Keratinocyte (primary cell): ENCODE measurements around the gene MYBPH. TPM values are rescaled to one million over a fixed set of nuclear protein-coding genes. Genes with fewer than 3 reads are reported as not detected.
A peak's percentile ranks its signal among the peaks of the same experiment; 100 is the strongest.

Experiments
- DNase-seq: peaks from one replicate; pipeline ENCODE4 v3.0.0-alpha.2; 2011; ENCODE audit warnings: low read depth, missing footprints, low spot score
- FAIRE-seq: peaks from 2 replicates; lab custom pipeline; 2011; peaks lifted over from hg19 to GRCh38; lab: Jason Lieb, UNC
- H2AFZ ChIP-seq: 2 replicates; pipeline ENCODE4 v1.6.0; 2012; ENCODE audit warnings: low read length, control low read depth, inconsistent platforms; ENCODE audit not compliant: control insufficient read depth
- H3K27ac ChIP-seq: 2 replicates; pipeline ENCODE4 v1.5.1; 2011; ENCODE audit warnings: low read length; ENCODE audit not compliant: control insufficient read depth, insufficient read depth
- H3K27me3 ChIP-seq: 3 replicates; pipeline ENCODE4 v1.6.0; 2011; ENCODE audit warnings: low read length; ENCODE audit not compliant: control insufficient read depth, insufficient read depth; ENCODE audit errors: extremely low read depth
- H3K36me3 ChIP-seq, 2 experiments: 2 replicates in 1 of 2; 3 replicates in 1 of 2; pipeline ENCODE4 v1.5.1; 2011; ENCODE audit warnings: low read length in 2 of 2, mild to moderate bottlenecking in 1 of 2; ENCODE audit not compliant: control insufficient read depth in 2 of 2, insufficient read depth in 2 of 2; ENCODE audit errors: extremely low read depth in 1 of 2
- H3K4me1 ChIP-seq: 3 replicates; pipeline ENCODE4 v1.5.1; 2011; ENCODE audit warnings: low read length; ENCODE audit not compliant: control insufficient read depth, insufficient read depth; ENCODE audit errors: extremely low read depth
- H3K4me2 ChIP-seq: 3 replicates; pipeline ENCODE4 v1.6.0; 2011; ENCODE audit warnings: low read depth, low read length; ENCODE audit not compliant: control insufficient read depth, insufficient read depth; ENCODE audit errors: extremely low read depth
- H3K4me3 ChIP-seq, 3 experiments: fragments of 200-600 bp in 1 of 3; sonication (generic) in 1 of 3; 2 replicates in 2 of 3; 3 replicates in 1 of 3; pipeline ENCODE4 v1.5.1; 2011 to 2016; ENCODE audit warnings: low read length in 3 of 3, mild to moderate bottlenecking in 3 of 3, control low read depth in 2 of 3, inconsistent platforms in 1 of 3, low read depth in 1 of 3, mixed read lengths in 1 of 3, mixed run types in 1 of 3, moderate library complexity in 1 of 3; ENCODE audit not compliant: control insufficient read depth in 2 of 3, insufficient read depth in 2 of 3; ENCODE audit errors: extremely low read depth in 1 of 3
- H3K79me2 ChIP-seq: 2 replicates; pipeline ENCODE4 v1.6.0; 2012; ENCODE audit warnings: low read length; ENCODE audit not compliant: control insufficient read depth, insufficient read depth
- H3K9ac ChIP-seq: 3 replicates; pipeline ENCODE4 v1.6.0; 2011; ENCODE audit warnings: low read length; ENCODE audit not compliant: control insufficient read depth, insufficient read depth; ENCODE audit errors: extremely low read depth
- H3K9me1 ChIP-seq: 3 replicates; pipeline ENCODE4 v1.6.0; 2011; ENCODE audit warnings: low read length; ENCODE audit not compliant: control insufficient read depth, insufficient read depth; ENCODE audit errors: extremely low read depth
- H3K9me3 ChIP-seq: 2 replicates; pipeline ENCODE4 v1.5.1; 2012; ENCODE audit warnings: low read depth, low read length; ENCODE audit not compliant: control insufficient read depth
- H4K20me1 ChIP-seq: 3 replicates; pipeline ENCODE4 v1.6.0; 2011; ENCODE audit warnings: low read length; ENCODE audit not compliant: control insufficient read depth, insufficient read depth; ENCODE audit errors: extremely low read depth
- CTCF ChIP-seq, 3 experiments: IDR thresholded peaks in 1 of 3; conservative IDR thresholded peaks in 1 of 3; optimal IDR thresholded peaks in 1 of 3; 2 replicates in 2 of 3; 3 replicates in 1 of 3; pipeline versions ENCODE3 to v1.5.1; 2011; ENCODE audit warnings: low read length in 3 of 3, mild to moderate bottlenecking in 3 of 3, moderate library complexity in 2 of 3, control low read depth in 1 of 3, inconsistent platforms in 1 of 3; ENCODE audit not compliant: insufficient read depth in 2 of 3; ENCODE audit errors: extremely low read depth in 1 of 3
- EZH2 ChIP-seq: IDR thresholded peaks from one replicate; pipeline ENCODE4 v1.6.1; 2012; ENCODE audit warnings: inconsistent platforms, mild to moderate bottlenecking, low read length, moderate library complexity
- dilution Hi-C: fragments of 300-500 bp; cut with MboI; formaldehyde crosslinking; loops from one replicate; pipeline ENCODE4 v1.7.0; 2020; ENCODE audit warnings: low sequenced_read_pairs; ENCODE audit not compliant: extremely low pct_ligation_motif_present
- polyA plus RNA-seq, 5 experiments: library from polyadenylated mRNA; depleted of rRNA in 3 of 5; stranded (reverse) in 3 of 5; stranded (forward) in 1 of 5; unstranded in 1 of 5; fragments of >200 nt; gene quantifications; 1 replicate in 1 of 5; 2 replicates in 3 of 5; 3 replicates in 1 of 5; pipeline versions ENCODE4 v1.2.1 to v1.2.3, GENCODE V29; 2011 to 2012; ENCODE audit warnings: missing spikeins in 2 of 5, low read depth in 1 of 5, low replicate concordance in 1 of 5

The MYBPH gene
- polyA plus RNA-seq, 1 donor (not counting 4 experiments of a cell fraction or from before 2014, with no cell fraction given), result not detected

DNA sequence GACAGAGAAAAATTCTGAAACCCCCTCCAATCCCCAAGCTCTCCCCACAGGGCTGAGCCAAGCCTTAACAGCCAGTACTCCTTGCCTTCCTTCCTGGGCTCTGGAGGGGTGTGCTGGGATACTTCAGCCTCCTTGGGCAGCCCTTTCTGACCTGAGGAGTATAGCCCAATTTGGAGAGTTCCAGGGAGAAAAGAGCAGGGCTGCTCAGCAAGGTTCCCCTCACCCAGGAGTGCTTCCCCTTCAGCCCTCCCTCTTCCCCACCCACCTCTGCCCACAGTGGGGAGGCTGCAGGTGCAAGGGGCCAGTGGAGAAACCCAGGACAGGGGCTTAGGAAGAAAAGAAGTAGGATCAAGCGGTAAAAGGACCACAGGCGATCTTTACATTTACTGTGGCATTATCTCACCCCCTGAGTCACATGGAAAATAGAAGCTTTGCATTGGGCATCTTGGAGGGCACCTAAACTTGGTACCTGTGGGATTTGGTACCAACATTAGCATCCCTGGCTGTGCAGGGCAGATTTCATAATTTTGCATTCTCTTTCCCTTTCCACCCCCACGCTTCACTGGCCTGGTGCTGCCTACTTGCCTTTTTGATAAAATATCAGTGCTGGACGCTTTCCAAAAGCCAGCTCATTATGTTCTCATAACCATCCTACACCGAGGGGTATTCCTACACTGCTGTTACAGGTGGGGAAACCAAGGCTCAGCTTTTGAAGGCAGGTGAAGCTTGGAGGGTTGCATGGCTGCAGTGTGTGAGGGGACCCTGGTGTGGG lies 50.9 kb downstream of the MYBPH start:
- Histone ChIP-seq H4K20me1 (no peaks in the 10 kb centered on the region), H3K27me3 (peaks cover 66% of the 10 kb centered on the region)

DNA sequence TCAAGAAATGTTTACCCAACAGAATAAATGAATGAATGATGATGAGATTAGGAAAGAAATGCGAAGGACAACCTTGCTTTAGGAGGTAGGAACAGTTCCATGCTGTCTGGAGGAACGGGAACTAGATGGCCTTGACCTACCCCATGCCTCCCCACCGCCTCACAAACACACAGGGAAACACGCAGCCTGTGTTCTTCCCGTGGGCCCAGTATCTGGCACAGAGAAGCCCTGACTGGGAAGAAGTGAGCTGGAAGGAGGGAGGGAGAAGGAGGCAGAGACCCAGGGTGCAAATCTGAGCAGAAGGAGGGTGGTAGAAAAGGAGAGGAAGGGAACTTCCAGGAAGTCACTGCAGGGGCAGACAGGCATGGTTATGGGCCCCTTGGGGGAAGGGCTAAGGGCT lies 51.6 kb downstream of the MYBPH start:
- Histone ChIP-seq H4K20me1 (no peaks in the 10 kb centered on the region), H3K36me3 (no peaks in the 10 kb centered on the region), H3K4me3 (no peak overlapping the region), H2AFZ (no peak overlapping the region), H3K9ac (no peak overlapping the region), H3K4me1 (peaks cover 5% of the 10 kb centered on the region), H3K9me1 (no peaks in the 10 kb centered on the region), H3K27me3 (peaks cover 62% of the 10 kb centered on the region), H3K79me2 (no peaks in the 10 kb centered on the region), H3K4me2 (no peak overlapping the region), H3K9me3 (no peaks in the 10 kb centered on the region), H3K27ac (no peak overlapping the region)
- TF ChIP-seq CTCF (optimal IDR thresholded peaks at IDR 0.05 in 1 of 3, IDR thresholded peaks at IDR 0.05 in 1 of 3, conservative IDR thresholded peaks at IDR 0.05 in 1 of 3; ENCODE audit: extremely low read depth in 1 of 3, insufficient read depth in 2 of 3, low read length in 3 of 3) (no peak), EZH2 (no peak)
- FAIRE-seq (no peak), DNase-seq (no peak)
- dilution Hi-C loops, result no loop called here

More for the DNA sequence above, 50.9 kb downstream of the MYBPH start:
- H3K9me3 ChIP-seq, result no peaks in the 10 kb centered on the region
- no peaks in the 10 kb centered on the region for H3K79me2 ChIP-seq
- peak; percentile 59 for FAIRE-seq
- H3K27ac ChIP-seq, result no peak overlapping the region
- H3K4me1 ChIP-seq, result peaks cover 5% of the 10 kb centered on the region
- no peak for TF ChIP-seq EZH2
- no peak for TF ChIP-seq CTCF (optimal IDR thresholded peaks at IDR 0.05 in 1 of 3, IDR thresholded peaks at IDR 0.05 in 1 of 3, conservative IDR thresholded peaks at IDR 0.05 in 1 of 3; ENCODE audit: extremely low read depth in 1 of 3, insufficient read depth in 2 of 3, low read length in 3 of 3)
- H3K4me2 ChIP-seq, result no peak overlapping the region
- no peak for DNase-seq
- H3K4me3 ChIP-seq, result no peak overlapping the region
- H3K9me1 ChIP-seq, result no peaks in the 10 kb centered on the region
- dilution Hi-C loops, result no loop called here
- H2AFZ ChIP-seq, result no peak overlapping the region
- H3K36me3 ChIP-seq, result no peaks in the 10 kb centered on the region
- no peak overlapping the region for H3K9ac ChIP-seq
